ENCODE data around the gene SERP1. TPM values are rescaled to one million over a fixed set of nuclear protein-coding genes. Genes with fewer than 3 reads are reported as not detected.

Gene SERP1
- total RNA-seq, 2 experiments from 2014 or later: 97.4 to 182 TPM

GRCh38 chr3:150497956-150498355 is 48.3 kb downstream of the SERP1 start:
- no TSS peak for BruUV-seq (replicated peaks)
- Histone ChIP-seq H3K4me3 (ENCODE audit: low read depth, low read length, poor library complexity, severe bottlenecking) (no peak overlapping the region), H4K20me1 (ENCODE audit: insufficient read depth, low read length) (no peaks in the 10 kb centered on the region), H3K4me1 (ENCODE audit: insufficient read depth, low read length, poor library complexity, severe bottlenecking) (no peaks in the 10 kb centered on the region), H3K27ac (ENCODE audit: low read depth, low read length, poor library complexity, severe bottlenecking) (no peak overlapping the region), H3K36me3 (ENCODE audit: insufficient read depth, low read length) (no peaks in the 10 kb centered on the region), H3K79me2 (ENCODE audit: insufficient read depth, low read depth, low read length) (no peaks in the 10 kb centered on the region), H3K9me2 (ENCODE audit: insufficient read depth, low read length) (no peaks in the 10 kb centered on the region), H2AFZ (ENCODE audit: low read length) (no peak overlapping the region), H3K9me3 (ENCODE audit: low read length) (no peaks in the 10 kb centered on the region), H3K4me2 (ENCODE audit: low read length) (no peak overlapping the region)
- no peak for TF ChIP-seq EZH2phosphoT487 (IDR thresholded peaks at IDR 0.05; ENCODE audit: borderline replicate concordance, low read depth, low read length)
- no peak for TF ChIP-seq CTCF (conservative IDR thresholded peaks at IDR 0.05; ENCODE audit: low read length)
- ChIA-PET POLR2A (interaction anchor here (0.6 kb wide), 1 partner anchor 395 kb away, joined by 3 read pairs; no protein-coding TSS in a partner anchor), CTCF (ENCODE audit: unreplicated experiment) (no interaction called here)
- no peak for DNase-seq (ENCODE audit: low spot score)
- intact Hi-C loops (cut with micrococcal nuclease; ENCODE audit: unreplicated experiment): no loop called here

- peak; percentile 58 for DNase-seq (ENCODE audit: low spot score)
- Histone ChIP-seq H3K36me3 (ENCODE audit: insufficient read depth, low read length) (no peaks in the 10 kb centered on the region), H3K79me2 (ENCODE audit: insufficient read depth, low read depth, low read length) (no peaks in the 10 kb centered on the region), H3K27ac (ENCODE audit: low read depth, low read length, poor library complexity, severe bottlenecking) (no peak overlapping the region), H3K4me3 (ENCODE audit: low read depth, low read length, poor library complexity, severe bottlenecking) (no peak overlapping the region), H3K4me1 (ENCODE audit: insufficient read depth, low read length, poor library complexity, severe bottlenecking) (no peaks in the 10 kb centered on the region), H3K4me2 (ENCODE audit: low read length) (no peak overlapping the region), H2AFZ (ENCODE audit: low read length) (no peak overlapping the region), H3K9me3 (ENCODE audit: low read length) (no peaks in the 10 kb centered on the region), H3K9me2 (ENCODE audit: insufficient read depth, low read length) (no peaks in the 10 kb centered on the region), H4K20me1 (ENCODE audit: insufficient read depth, low read length) (no peaks in the 10 kb centered on the region)
- ChIA-PET CTCF (ENCODE audit: unreplicated experiment) (no interaction called here), POLR2A (interaction anchor here (0.6 to 1.1 kb wide), 7 partner anchors 9 to 1578 kb away, joined by 3 to 5 read pairs (median 3); no protein-coding TSS in a partner anchor)
- no TSS peak for BruUV-seq (replicated peaks)
- TF ChIP-seq EZH2phosphoT487 (IDR thresholded peaks at IDR 0.05; ENCODE audit: borderline replicate concordance, low read depth, low read length) (no peak), CTCF (conservative IDR thresholded peaks at IDR 0.05; ENCODE audit: low read length) (peak; percentile 96)
- intact Hi-C loops (cut with micrococcal nuclease; ENCODE audit: unreplicated experiment): loop anchor here (1.0 kb wide), 3 partner anchors 85 to 268 kb away; no protein-coding TSS in a partner anchor
These were observed 50.6 kb downstream of the SERP1 start for GRCh38 chr3:150495563-150496168.

GRCh38 chr3:150495149-150495548 is 51.1 kb downstream of the SERP1 start:
- no peak overlapping the region for H2AFZ ChIP-seq (ENCODE audit: low read length)
- no peak for DNase-seq (ENCODE audit: low spot score)

More at GRCh38 chr3:150495149-150495548, 51.1 kb downstream of the SERP1 start:
- Histone ChIP-seq H3K36me3 (ENCODE audit: insufficient read depth, low read length) (no peaks in the 10 kb centered on the region), H3K4me3 (ENCODE audit: low read depth, low read length, poor library complexity, severe bottlenecking) (no peak overlapping the region), H3K9me3 (ENCODE audit: low read length) (no peaks in the 10 kb centered on the region), H3K9me2 (ENCODE audit: insufficient read depth, low read length) (no peaks in the 10 kb centered on the region), H3K4me1 (ENCODE audit: insufficient read depth, low read length, poor library complexity, severe bottlenecking) (no peaks in the 10 kb centered on the region), H3K4me2 (ENCODE audit: low read length) (no peak overlapping the region), H4K20me1 (ENCODE audit: insufficient read depth, low read length) (no peaks in the 10 kb centered on the region), H3K27ac (ENCODE audit: low read depth, low read length, poor library complexity, severe bottlenecking) (no peak overlapping the region), H3K79me2 (ENCODE audit: insufficient read depth, low read depth, low read length) (no peaks in the 10 kb centered on the region)
- BruUV-seq (replicated peaks): no TSS peak
- intact Hi-C loops (cut with micrococcal nuclease; ENCODE audit: unreplicated experiment): loop anchor here (1.0 kb wide), 3 partner anchors 85 to 268 kb away; no protein-coding TSS in a partner anchor
- ChIA-PET POLR2A (interaction anchor here (0.5 to 1.1 kb wide), 5 partner anchors 9 to 521 kb away, joined by 3 to 4 read pairs (median 3); no protein-coding TSS in a partner anchor), CTCF (ENCODE audit: unreplicated experiment) (no interaction called here)
- TF ChIP-seq CTCF (conservative IDR thresholded peaks at IDR 0.05; ENCODE audit: low read length) (no peak), EZH2phosphoT487 (IDR thresholded peaks at IDR 0.05; ENCODE audit: borderline replicate concordance, low read depth, low read length) (no peak)
